22Rv1 (cell line): ENCODE data around the gene COG5.
A peak's percentile ranks its signal among the peaks of the same experiment; 100 is the strongest.

Experiments
- H3K27ac ChIP-seq: fragments of 450-650 bp; 2 replicates; pipeline ENCODE4 v1.5.1; 2017
- ZFX ChIP-seq: fragments of 450-650 bp; IDR thresholded peaks from 2 replicates; pipeline ENCODE4 v1.6.1; 2017; ENCODE audit warnings: antibody characterized with exemption, borderline replicate concordance
- TF ChIP-seq, protein P1 (sequence below): fragments of 450-650 bp; IDR thresholded peaks from 2 replicates; pipeline ENCODE4 v1.5.1; 2017; ENCODE audit warnings: mild to moderate bottlenecking

Gene COG5

DNA sequence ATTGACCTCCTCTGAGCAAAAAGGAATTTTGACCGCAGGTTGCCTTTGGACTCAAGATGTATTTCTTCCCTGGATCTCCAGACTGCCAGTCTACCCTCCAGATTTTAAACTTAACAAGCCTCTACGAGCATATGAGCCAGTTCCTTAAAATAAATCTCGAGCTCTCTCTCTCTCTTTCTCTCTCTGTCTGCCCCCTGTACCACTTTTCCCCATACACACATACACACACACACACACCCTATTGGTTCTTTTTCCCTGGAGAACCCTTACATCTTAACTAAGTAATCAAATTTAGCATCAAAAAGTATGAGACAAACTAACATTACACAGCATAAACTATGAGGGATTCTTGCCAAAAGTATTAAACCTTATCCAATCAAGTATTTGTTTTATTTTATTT, 27.7 kb upstream of the COG5 start:
- H3K27ac ChIP-seq = no peak overlapping the region

DNA sequence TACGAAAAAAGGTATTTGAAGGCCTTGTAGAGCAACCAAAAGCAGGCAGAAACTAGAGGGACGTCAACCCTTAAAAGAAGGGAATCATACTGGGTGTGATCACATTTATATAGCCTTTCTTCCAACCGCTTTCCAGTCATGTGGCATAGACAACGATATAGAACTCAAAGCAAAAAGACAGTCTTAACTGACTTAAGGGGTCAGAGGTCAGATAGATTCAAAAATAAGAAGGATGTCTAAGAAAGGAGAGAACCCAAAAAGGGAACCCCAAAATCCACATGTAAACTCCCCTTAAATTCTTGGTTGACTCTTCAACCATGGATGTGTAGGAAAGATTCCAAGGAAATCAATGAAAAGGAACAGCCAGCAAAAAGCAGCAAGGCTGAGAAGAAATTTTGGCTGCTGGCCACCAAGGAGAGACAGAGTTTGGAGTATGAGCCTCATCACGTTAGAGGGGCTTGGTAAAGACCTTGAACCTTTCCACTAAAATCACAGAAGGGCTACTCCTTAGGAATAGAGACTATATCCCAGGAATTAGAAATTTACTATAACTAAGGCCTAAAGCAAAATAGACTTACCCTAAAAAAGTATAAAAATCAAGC, 24.9 kb upstream of the COG5 start:
- TF ChIP-seq, protein P1, sequence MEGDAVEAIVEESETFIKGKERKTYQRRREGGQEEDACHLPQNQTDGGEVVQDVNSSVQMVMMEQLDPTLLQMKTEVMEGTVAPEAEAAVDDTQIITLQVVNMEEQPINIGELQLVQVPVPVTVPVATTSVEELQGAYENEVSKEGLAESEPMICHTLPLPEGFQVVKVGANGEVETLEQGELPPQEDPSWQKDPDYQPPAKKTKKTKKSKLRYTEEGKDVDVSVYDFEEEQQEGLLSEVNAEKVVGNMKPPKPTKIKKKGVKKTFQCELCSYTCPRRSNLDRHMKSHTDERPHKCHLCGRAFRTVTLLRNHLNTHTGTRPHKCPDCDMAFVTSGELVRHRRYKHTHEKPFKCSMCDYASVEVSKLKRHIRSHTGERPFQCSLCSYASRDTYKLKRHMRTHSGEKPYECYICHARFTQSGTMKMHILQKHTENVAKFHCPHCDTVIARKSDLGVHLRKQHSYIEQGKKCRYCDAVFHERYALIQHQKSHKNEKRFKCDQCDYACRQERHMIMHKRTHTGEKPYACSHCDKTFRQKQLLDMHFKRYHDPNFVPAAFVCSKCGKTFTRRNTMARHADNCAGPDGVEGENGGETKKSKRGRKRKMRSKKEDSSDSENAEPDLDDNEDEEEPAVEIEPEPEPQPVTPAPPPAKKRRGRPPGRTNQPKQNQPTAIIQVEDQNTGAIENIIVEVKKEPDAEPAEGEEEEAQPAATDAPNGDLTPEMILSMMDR = no peak
- no peak for TF ChIP-seq ZFX
- no peak overlapping the region for H3K27ac ChIP-seq

More for the DNA sequence above, 27.7 kb upstream of the COG5 start:
- TF ChIP-seq, protein P1 = no peak
- no peak for TF ChIP-seq ZFX

DNA sequence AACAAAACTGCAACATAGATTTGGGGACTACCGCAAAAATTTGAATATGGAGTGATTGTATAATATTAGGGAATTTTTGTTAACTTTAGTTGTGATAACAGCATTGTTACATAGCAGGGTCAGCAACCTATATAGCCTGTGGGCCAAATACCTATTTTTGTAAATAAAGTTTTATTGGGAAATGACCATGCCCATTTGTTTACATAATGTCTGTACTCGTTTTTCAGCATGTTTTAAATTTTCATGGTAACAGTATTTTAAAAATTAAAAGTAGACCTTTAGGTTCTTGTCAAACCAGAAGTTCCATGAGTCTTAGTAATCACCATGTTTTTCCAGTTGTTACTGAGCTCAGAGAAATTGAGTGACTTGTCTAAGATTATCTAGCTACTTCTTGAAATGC, 21.0 kb upstream of the COG5 start:
- TF ChIP-seq, protein P1 = no peak
- no peak for TF ChIP-seq ZFX
- no peak overlapping the region for H3K27ac ChIP-seq

DNA sequence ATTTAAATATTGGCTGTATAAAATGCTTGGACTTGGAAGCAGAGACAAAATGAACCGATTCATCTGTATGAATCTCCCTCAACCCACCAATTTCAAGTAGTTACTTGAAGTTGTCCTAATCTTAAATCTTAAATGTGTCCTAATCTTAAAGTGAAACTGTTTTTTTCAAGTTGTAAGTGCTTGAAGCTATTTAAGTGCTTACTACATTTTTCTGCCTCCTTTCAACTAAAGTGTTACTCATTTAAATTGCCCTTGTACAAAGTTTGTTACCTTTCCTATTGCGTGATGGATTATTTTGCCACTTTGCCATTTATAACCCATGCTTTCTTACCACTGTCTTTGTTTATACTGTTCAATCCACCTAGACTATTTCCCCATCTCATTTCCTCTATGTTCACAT, 19.2 kb upstream of the COG5 start:
- no peak overlapping the region for H3K27ac ChIP-seq
- TF ChIP-seq, protein P1 = no peak
- TF ChIP-seq ZFX = no peak

DNA sequence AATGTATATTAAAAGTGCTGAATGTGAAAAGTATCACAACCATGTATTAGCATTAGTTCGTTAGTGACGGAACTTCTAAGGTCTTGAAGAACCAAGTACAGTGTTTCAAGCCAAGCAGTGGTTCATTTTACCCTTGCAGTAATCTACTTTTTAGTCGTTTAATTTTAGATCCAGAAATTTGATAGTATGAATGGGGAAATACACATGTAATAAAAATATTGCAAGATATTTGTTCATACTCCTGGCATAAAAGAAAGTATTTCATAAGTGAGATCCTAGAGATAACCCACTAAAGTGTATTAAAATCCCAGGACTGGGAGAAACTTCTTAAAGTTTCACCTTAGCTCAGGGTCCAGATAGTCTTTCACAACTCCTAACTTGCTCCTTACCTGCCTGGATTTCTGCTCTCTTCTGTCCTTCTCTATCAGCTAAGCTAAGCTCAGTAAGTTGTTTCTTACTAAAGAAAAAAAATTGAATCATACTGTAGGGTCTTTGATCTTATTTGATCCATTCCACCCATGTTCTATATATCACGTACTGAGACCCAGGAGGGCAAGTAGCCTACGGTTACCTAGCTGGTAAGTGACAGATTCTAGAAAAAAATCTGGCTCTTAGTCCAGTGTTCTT, 17.8 kb upstream of the COG5 start:
- no peak overlapping the region for H3K27ac ChIP-seq
- TF ChIP-seq, protein P1 = no peak
- TF ChIP-seq ZFX = no peak

DNA sequence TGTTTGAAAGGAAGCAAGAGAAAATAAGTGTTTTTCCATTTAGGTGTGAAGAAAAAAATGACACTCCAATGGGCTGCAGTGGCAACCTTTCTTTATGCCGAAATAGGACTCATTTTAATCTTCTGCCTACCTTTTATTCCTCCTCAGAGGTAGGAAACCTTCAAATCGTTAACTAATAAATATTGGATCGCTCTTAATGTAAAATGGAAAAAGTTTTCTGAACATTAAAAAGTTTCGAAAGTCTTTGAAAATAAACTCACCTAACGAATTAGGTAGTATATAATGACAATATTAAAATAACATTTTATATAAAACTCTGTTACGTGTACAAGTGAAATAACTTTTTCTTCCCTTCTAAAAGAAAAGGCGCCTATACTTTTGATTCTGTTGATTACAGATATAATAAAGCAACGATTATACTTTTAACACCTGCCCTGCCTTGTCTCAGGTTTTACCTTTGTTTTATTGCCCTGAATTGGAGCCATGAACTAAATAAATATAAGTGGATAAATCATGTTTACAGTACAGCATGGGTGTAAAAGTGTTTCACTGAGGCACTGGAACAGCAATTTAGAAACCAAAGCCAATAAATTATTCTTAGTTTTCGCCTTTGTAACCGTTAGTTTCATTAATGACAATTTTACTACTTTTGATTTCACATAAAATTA, 17.1 kb upstream of the COG5 start:
- H3K27ac ChIP-seq = peak overlapping the region; percentile 66
- TF ChIP-seq ZFX = no peak
- TF ChIP-seq, protein P1 = no peak; the same call in 1 of the 2 replicates
